SHP77 (cell line): Measurements from ENCODE around the gene RPH3AL.

Experiments
- DNase-seq, 2 experiments: peaks; one replicate each; lab custom pipeline; 2025; lab: John Stamatoyannopoulos, UW

RPH3AL gene

GRCh38 chr17:353213-353837 lies 718 bp upstream of the RPH3AL start:
- DNase-seq = no peak

DNA sequence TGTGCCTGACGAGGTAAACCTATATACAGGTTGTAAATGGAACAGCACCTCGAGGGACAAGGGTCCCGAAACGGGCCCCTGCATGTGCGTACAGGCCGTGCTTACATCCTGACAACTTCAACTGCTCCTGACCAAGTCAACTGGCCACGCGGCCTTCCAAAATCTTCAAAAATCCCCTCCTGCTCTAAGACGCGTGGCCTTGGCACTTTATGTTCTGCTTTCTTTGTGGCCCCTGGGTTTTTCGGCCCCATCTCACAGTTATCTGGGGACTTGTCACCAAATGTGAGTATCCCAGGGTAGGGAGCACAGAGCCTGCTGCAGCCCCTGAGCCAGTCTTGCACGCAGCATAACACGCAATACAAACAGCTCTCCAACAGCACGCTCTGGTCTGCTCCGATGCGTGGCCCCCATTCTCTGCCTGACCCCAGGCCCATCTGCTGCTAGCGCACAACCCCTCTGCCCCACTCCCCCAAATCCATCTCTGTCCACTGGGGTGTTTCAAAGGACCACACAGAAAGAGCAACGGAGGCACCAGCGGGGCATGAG lies 659 bp downstream of the RPH3AL start:
- DNase-seq = peak in 1 of 2 experiments; percentile 46

DNA sequence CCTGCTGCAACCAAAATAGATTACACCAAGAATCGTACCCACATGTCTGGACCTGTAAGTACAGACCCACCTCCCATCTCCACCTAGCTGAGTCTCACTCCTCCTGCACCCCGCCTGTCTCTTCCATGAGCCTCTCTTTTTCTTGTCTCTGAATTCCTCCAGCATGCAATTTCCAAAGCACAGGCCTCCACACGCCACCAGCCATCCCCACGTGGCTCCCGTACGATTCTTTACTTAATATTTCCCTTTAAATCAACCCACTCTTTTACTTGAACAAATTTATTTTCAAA lies 1.2 kb downstream of the RPH3AL start:
- DNase-seq = no peak

GRCh38 chr17:350706-351448 lies 1.7 kb downstream of the RPH3AL start:
- DNase-seq = peak; percentile 21 to 54

DNA sequence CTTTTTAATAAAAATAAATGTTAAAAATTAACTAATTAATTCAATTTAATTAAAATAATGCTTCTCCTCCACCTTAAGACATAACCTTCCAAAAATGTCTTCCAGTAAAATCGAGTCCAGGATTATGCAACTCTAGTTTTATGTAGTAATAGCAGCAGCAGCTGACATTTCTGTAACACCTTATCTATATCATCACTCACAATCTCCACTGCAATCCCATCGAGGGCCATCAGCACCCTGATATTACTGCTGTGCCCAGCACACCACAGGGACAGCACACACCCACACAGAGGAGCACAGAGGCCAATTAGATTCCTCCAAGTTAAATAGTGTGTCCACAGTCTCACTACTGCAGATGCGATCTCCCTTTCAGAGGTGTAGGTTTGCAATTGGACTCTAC lies 2.9 kb downstream of the RPH3AL start:
- no peak for DNase-seq

DNA sequence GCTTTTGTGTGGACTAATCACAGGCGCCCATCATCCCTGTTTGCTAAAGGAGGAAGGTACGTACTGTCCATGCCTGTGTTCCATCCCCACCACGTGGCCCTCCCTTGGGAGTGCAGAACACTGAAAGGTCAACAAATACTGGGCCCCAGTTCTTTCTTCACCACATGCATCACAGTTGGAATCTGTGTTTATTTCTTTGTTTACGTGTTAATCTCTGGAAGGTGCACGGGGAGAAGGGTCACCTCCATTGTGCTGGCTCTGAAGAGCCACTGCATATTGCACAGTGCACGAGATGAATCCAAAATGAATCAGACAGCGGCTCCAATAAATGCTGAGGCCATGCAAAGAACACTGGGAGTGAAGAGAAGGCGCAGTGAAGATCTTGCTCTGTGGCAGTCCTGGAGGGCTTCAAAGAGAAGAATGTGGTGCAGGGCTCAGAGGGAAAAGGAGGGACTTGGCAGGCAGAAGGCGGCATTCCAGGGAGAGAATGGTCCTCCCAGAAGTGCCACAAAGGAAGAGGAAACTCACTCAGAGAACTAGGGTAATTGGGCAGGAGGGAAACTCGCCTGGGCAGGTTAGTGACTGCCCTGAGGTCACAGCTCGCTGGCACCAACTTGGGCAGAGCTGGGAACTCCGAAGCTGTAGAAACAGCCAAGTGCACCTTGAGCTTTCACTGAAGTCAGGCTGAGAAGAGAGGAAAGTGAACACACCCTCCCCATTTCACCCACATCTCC lies 3.7 kb downstream of the RPH3AL start:
- DNase-seq = no peak

DNA sequence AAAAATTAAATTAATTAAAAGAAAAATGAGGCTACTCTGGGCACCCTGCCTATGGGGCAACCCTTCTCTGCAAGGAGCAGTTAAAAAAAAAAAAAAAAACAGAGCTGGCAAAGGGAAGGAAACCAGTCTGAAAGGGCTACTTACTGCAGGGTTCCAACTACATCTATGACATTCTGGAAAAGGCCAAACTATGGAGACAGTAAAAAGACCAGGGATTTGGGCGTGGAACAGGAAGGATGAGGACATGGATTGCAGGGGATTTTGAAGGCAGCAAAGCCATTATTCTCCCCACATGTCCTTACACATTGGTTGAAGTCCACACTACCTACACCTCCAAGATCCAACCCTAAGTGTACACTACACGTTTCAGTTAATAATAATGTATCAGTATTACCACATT lies 4.6 kb downstream of the RPH3AL start:
- no peak for DNase-seq

DNA sequence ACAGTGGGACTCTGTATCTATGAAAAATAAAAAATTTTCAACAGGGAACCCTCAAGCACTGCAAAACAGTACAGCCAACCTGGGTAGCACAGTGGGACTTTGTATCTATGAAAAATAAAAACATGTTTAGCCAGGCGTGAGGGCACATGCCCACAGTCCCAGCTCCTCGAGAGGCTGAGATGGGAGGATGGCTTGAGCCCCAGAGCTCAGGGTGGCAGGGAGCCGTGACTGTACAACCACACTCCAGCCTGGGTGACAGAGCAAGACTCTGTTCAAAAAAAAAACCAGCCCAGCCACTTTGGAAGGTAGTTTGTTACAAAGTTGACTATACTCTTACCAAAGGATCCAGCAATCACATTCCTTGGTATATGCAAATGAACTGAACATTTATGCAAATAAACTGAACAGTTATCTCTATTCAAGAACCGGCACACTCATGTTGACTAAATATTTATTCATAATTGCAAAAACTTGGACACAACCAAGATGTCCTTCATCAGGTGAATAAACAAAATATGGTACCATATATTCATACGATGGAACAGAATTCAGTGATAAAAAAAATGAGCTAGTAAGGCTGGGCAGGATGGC lies 5.2 kb downstream of the RPH3AL start:
- no peak for DNase-seq

DNA sequence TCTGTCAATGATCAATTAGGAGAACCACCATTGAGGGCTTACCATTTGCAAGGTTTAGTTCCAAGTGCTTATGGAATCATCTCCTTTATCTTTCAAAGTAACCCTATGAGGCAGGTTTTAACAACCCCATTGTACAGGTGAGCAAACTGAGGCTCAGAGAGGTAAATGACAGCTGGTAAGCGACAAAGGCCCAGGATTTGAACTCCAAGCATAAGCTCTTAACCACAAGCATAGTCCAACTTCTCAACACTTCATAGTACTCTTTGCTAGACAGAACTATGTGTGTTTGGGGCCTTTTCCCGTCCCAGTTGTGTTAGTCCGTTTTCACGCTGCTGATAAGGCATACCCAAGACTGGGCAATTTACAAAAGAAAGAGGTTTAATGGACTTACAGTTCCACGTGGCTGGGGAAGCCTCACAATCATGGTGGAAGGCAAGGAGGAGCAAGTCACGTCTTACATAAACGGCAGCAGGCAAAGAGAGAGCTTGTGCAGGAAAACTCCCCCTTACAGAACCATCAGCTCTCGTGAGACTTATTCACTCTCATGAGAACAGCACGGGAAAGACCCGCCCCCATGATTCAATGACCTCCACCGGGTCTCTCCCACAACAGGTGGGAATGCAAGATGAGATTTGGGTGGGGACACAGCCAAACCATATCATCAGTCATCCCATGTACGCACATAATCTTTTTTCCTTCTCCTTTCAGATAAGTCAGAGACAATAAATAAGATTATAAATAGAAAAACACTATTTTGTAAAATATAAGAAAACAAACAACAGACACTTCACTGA lies 6.4 kb downstream of the RPH3AL start:
- no peak for DNase-seq

DNA sequence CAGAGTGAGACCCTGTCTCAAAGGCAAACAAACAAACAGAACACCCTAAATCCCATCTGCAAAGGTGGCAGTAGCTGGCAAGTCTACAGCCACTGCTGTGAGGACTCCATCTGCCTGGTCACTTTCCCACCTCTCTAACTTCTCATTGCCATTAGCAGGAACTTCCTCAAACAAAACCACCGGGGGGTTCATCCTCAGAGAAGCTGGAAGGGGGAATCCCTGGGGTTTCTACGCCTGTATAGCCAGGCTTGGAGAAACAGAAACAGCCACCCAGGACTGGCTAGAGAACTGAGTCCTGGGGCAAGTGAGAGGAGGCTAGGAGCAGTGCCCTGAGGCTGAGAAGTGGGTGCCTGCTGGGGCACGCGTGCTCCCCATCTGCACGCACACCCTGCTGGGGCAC lies 7.3 kb downstream of the RPH3AL start:
- no peak for DNase-seq

DNA sequence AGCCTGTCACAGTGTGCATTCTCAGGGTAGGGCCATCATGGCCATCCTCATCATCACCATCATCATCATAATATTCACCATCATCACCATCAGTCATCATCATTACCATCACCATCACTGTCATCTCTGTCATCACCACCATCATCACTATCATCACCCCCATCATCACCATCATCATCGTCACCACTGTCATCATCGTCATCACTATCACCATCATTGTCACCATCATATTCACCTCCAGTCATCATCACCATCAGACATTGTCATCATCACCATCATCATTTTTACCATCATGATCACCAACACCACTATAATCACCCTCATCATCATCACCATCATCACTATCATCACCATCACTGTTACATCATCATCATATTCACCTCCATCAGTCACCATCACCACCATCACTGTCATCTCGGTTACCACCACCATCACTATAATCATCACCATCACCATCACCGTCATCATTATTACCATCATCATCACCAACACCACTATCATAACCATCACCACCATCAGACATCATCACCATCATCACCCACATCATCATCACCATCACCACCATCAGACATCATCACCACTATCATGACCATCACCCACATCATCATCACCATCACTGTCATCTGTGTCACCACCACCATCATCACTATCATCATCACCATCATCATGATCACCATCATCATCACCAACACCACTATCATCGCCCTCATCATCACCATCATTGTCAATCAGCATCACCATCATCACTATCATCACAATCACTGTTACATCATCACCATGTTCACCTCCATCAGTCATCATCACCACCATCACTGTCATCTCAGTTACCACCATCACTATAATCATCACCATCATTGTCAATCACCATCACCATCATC lies 8.5 kb downstream of the RPH3AL start:
- DNase-seq = no peak

DNA sequence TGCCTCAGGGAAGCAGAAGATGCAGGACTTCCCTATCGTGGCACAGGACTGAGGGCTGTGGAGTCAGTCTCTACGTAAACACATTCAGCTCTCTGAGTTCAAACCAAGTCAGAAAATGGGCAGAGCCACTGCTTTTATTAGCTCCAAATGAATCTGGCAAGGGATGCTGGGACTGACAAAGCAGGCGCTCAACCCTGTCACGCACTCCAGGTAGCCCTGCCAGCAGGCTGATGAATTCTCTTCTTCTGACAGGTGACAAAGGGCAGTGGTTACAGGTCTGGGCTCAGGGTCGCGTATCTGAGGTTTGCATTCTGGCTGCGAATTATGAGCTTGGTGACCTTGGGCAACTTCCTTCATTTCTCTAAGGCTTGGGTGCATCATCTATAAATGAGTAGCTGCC lies 9.4 kb downstream of the RPH3AL start:
- peak in 1 of 2 experiments; percentile 12 for DNase-seq

- DNase-seq = no peak
Observed at GRCh38 chr17:340074-340473, 12.5 kb downstream of the RPH3AL start.

GRCh38 chr17:339193-340061 lies 13.2 kb downstream of the RPH3AL start:
- DNase-seq = peak in 1 of 2 experiments; percentile 36

- peak; percentile 8 to 21 for DNase-seq
Observed at GRCh38 chr17:338442-339192, 14.0 kb downstream of the RPH3AL start.

- no peak for DNase-seq
Observed at GRCh38 chr17:337866-338265, 14.7 kb downstream of the RPH3AL start.

DNA sequence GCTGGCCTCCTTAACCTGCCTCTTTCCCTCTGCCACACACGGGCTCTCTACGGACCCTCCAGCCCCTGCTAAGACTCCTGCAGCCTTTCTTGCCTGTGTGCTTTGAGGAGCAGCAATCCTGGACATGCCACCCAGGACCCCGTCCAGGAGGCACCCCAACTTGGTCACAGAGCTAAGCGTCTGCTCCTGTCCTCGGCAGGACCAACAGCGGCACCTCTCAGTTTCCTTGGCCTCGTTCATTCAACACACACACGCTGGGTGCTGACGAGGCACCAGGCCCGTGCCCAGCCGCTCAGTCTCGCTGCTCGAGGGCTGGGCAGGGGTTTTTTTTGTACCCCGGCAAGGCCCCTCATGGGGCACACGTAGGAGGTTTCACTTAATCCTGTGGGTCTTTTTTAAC lies 15.2 kb downstream of the RPH3AL start:
- no peak for DNase-seq

- no peak for DNase-seq
Observed at GRCh38 chr17:337022-337420, 15.6 kb downstream of the RPH3AL start.
